SK-N-SH (cell line): ENCODE measurements around the gene ACOT7.

Experiments used
- CTCF ChIP-seq: fragments of 200-600 bp; sonication (generic); IDR thresholded peaks from 2 replicates; pipeline ENCODE4 v1.6.1; 2017; ENCODE audit warnings: antibody characterized with exemption, mild to moderate bottlenecking, moderate library complexity
- EP300 ChIP-seq, 2 experiments: IDR thresholded peaks; 2 replicates each; pipeline versions ENCODE4 v1.4.0 to v1.6.1; 2012; ENCODE audit warnings: borderline replicate concordance in 1 of 2, low read depth in 1 of 2, low read length in 1 of 2
- EZH2phosphoT487 ChIP-seq: fragments of 200-600 bp; sonication (generic); IDR thresholded peaks from 2 replicates; pipeline ENCODE4 v1.6.1; 2017; ENCODE audit warnings: low read depth, mixed run types, mild to moderate bottlenecking, antibody characterized with exemption, moderate library complexity, borderline replicate concordance
- JUND ChIP-seq: IDR thresholded peaks from 2 replicates; pipeline ENCODE4 v1.4.0; 2012
- NFIC ChIP-seq: IDR thresholded peaks from 2 replicates; pipeline ENCODE4 v1.4.0; 2012; ENCODE audit warnings: borderline replicate concordance
- POLR2AphosphoS5 ChIP-seq: IDR thresholded peaks from 2 replicates; pipeline ENCODE4 v1.6.1; 2012; ENCODE audit warnings: low read depth, low read length
- RAD21 ChIP-seq: IDR thresholded peaks from 2 replicates; pipeline ENCODE4 v1.6.1; 2012; ENCODE audit warnings: mild to moderate bottlenecking, low read length
- SIN3A ChIP-seq: IDR thresholded peaks from 2 replicates; pipeline ENCODE4 v1.6.1; 2012; ENCODE audit warnings: low read depth, mild to moderate bottlenecking, low read length, moderate library complexity, borderline replicate concordance
- YY1 ChIP-seq: IDR thresholded peaks from 2 replicates; pipeline ENCODE4 v1.4.0; 2012; ENCODE audit warnings: low read depth, mild to moderate bottlenecking
- ZBTB33 ChIP-seq: IDR thresholded peaks from 2 replicates; pipeline ENCODE4 v1.4.0; 2012; ENCODE audit warnings: low read depth, borderline replicate concordance

- TF ChIP-seq EP300 (IDR thresholded peaks at IDR 0.05; ENCODE audit: borderline replicate concordance in 1 of 2, low read depth in 1 of 2, low read length in 1 of 2) = no peak
- TF ChIP-seq CTCF = no peak
- TF ChIP-seq YY1 = no peak
- TF ChIP-seq NFIC = no peak
- no peak for TF ChIP-seq ZBTB33
- no peak for TF ChIP-seq RAD21
- no peak for TF ChIP-seq SIN3A
- no peak for TF ChIP-seq POLR2AphosphoS5
- no peak for TF ChIP-seq EZH2phosphoT487
- no peak for TF ChIP-seq JUND
Measured at GRCh38 chr1:6325482-6325881, 68.1 kb downstream of the ACOT7 start.
